NCI-H1417 (cell line): ENCODE data around the gene CST3.
"Not testable (repeated sequence)": the region's sequence is repeated elsewhere in the genome, so short reads cannot be mapped to it uniquely, and the experiment has no call there.

Experiments used
- DNase-seq, 3 experiments: peaks; one replicate each; lab custom pipeline; 2025; lab: John Stamatoyannopoulos, UW

Gene CST3

GRCh38 chr20:23643659-23644058, 5.9 kb upstream of the CST3 start:
- no peak for DNase-seq

GRCh38 chr20:23641936-23642751, 4.4 kb upstream of the CST3 start:
- DNase-seq, result no peak

GRCh38 chr20:23640671-23641667, 3.2 kb upstream of the CST3 start:
- DNase-seq, result no peak

GRCh38 chr20:23640018-23640601, 2.4 kb upstream of the CST3 start:
- no peak for DNase-seq

GRCh38 chr20:23639490-23639958, 1.8 kb upstream of the CST3 start:
- DNase-seq, result no peak

GRCh38 chr20:23638309-23638708, 554 bp upstream of the CST3 start:
- no peak for DNase-seq

GRCh38 chr20:23636908-23637281, 860 bp downstream of the CST3 start:
- DNase-seq, result no peak

GRCh38 chr20:23636182-23636907, 1.4 kb downstream of the CST3 start:
- no peak for DNase-seq

GRCh38 chr20:23635768-23636090, 2.0 kb downstream of the CST3 start:
- DNase-seq, result not testable (repeated sequence)

GRCh38 chr20:23634985-23635767, 2.6 kb downstream of the CST3 start:
- DNase-seq, result no peak

GRCh38 chr20:23634044-23634801, 3.5 kb downstream of the CST3 start:
- DNase-seq, result no peak

- DNase-seq, result no peak
These were observed 4.8 kb downstream of the CST3 start for GRCh38 chr20:23632711-23633573.

- no peak for DNase-seq
These were observed 5.6 kb downstream of the CST3 start for GRCh38 chr20:23631981-23632710.

GRCh38 chr20:23631226-23631822, 6.4 kb downstream of the CST3 start:
- DNase-seq, result no peak

- DNase-seq, result no peak
These were observed 7.3 kb downstream of the CST3 start for GRCh38 chr20:23630392-23630849.

GRCh38 chr20:23629542-23630391, 8.0 kb downstream of the CST3 start:
- no peak for DNase-seq

GRCh38 chr20:23629017-23629541, 8.7 kb downstream of the CST3 start:
- DNase-seq, result no peak
